Osteoblast (primary cell): ENCODE measurements around the gene EMILIN3. TPM values are rescaled to one million over a fixed set of nuclear protein-coding genes. Genes with fewer than 3 reads are reported as not detected.

Experiments
- DNase-seq: peaks from one replicate; pipeline ENCODE4 v3.0.0; 2011; ENCODE audit warnings: low spot score, mixed read lengths; ENCODE audit not compliant: insufficient read length; ENCODE audit errors: missing footprints
- H2AFZ ChIP-seq: 2 replicates; pipeline ENCODE4 v1.6.0; 2011; ENCODE audit warnings: mild to moderate bottlenecking, low read length
- H3K27ac ChIP-seq: 2 replicates; pipeline ENCODE4 v1.5.1; 2011; ENCODE audit warnings: mild to moderate bottlenecking, low read depth, low read length, moderate library complexity
- H3K27me3 ChIP-seq: 2 replicates; pipeline ENCODE4 v1.6.0; 2012; ENCODE audit warnings: mild to moderate bottlenecking, control low read depth, inconsistent platforms, low read length, moderate library complexity; ENCODE audit not compliant: insufficient read depth
- H3K36me3 ChIP-seq: 2 replicates; pipeline ENCODE4 v1.5.1; 2011; ENCODE audit warnings: mild to moderate bottlenecking, low read length, control low read depth, moderate library complexity; ENCODE audit not compliant: insufficient read depth
- H3K4me1 ChIP-seq: 2 replicates; pipeline ENCODE4 v1.5.1; 2011; ENCODE audit warnings: mild to moderate bottlenecking, low read length, control low read depth, moderate library complexity; ENCODE audit not compliant: insufficient read depth
- H3K4me2 ChIP-seq: 2 replicates; pipeline ENCODE4 v1.6.0; 2011; ENCODE audit warnings: mild to moderate bottlenecking, low read length; ENCODE audit not compliant: insufficient read depth
- H3K4me3 ChIP-seq: fragments of 200-600 bp; sonication (generic); 3 replicates; pipeline ENCODE4 v1.5.1; 2012; ENCODE audit warnings: mild to moderate bottlenecking, low read length, inconsistent platforms; ENCODE audit not compliant: insufficient read depth
- H3K79me2 ChIP-seq: 2 replicates; pipeline ENCODE4 v1.6.0; 2012; ENCODE audit warnings: mild to moderate bottlenecking, low read length, control low read depth, inconsistent platforms; ENCODE audit not compliant: insufficient read depth
- H3K9me3 ChIP-seq: 2 replicates; pipeline ENCODE4 v1.5.1; 2011; ENCODE audit warnings: low read depth, low read length, control low read depth
- H4K20me1 ChIP-seq: 2 replicates; pipeline ENCODE4 v1.6.0; 2012; ENCODE audit warnings: mild to moderate bottlenecking, low read length, control low read depth; ENCODE audit not compliant: insufficient read depth
- CTCF ChIP-seq: IDR thresholded peaks from 2 replicates; pipeline ENCODE4 v1.5.1; 2011; ENCODE audit warnings: mild to moderate bottlenecking, low read depth, low read length, moderate library complexity; ENCODE audit errors: extremely low read depth
- total RNA-seq: library from RNA; depleted of rRNA; stranded (reverse); fragments of >200 nt; gene quantifications from 2 replicates; pipeline ENCODE4 v1.2.3, GENCODE V29; 2012

EMILIN3 gene
- total RNA-seq, 1 donor: not detected

GRCh38 chr20:41394081-41394480, 27.5 kb upstream of the EMILIN3 start:
- Histone ChIP-seq H4K20me1 (no peaks in the 10 kb centered on the region), H3K79me2 (no peaks in the 10 kb centered on the region), H3K4me1 (no peaks in the 10 kb centered on the region), H3K4me2 (no peak overlapping the region), H3K9me3 (no peaks in the 10 kb centered on the region), H3K27ac (no peak overlapping the region), H3K4me3 (no peak overlapping the region), H3K27me3 (no peaks in the 10 kb centered on the region), H3K36me3 (no peaks in the 10 kb centered on the region), H2AFZ (no peak overlapping the region)
- TF ChIP-seq CTCF: no peak
- DNase-seq: no peak

GRCh38 chr20:41393705-41394066, 27.1 kb upstream of the EMILIN3 start:
- Histone ChIP-seq H3K9me3 (no peaks in the 10 kb centered on the region), H2AFZ (no peak overlapping the region), H3K79me2 (no peaks in the 10 kb centered on the region), H4K20me1 (no peaks in the 10 kb centered on the region), H3K27ac (no peak overlapping the region), H3K4me3 (no peak overlapping the region), H3K4me2 (no peak overlapping the region), H3K27me3 (no peaks in the 10 kb centered on the region), H3K4me1 (no peaks in the 10 kb centered on the region), H3K36me3 (no peaks in the 10 kb centered on the region)
- no peak for TF ChIP-seq CTCF
- DNase-seq: no peak

DNA sequence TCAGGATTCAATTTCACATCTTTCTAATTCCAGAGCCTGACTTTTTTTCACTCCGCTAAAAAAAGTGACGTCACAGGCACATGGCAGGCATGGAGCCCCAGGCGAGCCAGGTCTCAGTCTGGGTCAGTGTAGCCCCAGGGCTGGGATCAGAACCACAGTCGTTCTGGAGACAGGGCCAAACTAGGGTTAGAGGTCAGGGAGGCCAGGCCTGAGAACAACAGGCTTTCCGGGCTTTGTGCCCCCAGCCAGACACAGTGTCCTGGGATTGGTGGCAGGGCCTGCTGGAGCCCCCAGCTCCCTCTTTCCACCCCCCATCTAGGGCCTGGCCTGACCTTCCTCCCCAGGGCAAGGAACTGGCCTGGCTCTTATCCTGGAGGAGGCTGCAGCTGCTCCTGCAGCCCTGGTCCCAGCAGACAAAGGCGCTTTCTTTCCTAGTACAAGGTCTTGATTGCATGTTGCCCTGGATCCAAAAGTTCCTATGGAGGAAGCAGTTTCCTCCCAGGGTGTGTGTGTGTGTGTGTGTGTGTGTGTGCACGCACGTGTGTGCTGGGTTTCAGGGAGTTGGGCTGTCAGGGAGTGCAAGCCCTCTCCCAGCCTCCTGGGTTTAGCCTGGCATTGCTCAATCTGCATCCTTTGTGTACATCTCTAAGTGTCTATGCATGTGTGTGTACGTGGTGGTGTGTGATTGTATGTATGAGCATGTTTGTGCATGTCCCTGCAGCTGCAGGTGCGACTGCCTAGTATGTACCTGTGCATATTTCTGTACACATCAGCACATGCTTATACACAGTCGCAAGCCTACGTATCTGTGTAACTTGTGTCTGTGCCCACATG, 26.5 kb upstream of the EMILIN3 start:
- no peaks in the 10 kb centered on the region for H3K27me3 ChIP-seq
- no peaks in the 10 kb centered on the region for H3K79me2 ChIP-seq
- H2AFZ ChIP-seq: no peak overlapping the region
- no peaks in the 10 kb centered on the region for H3K9me3 ChIP-seq
- no peaks in the 10 kb centered on the region for H3K36me3 ChIP-seq
- no peak overlapping the region for H3K4me2 ChIP-seq
- TF ChIP-seq CTCF: no peak
- no peaks in the 10 kb centered on the region for H4K20me1 ChIP-seq
- no peak overlapping the region for H3K27ac ChIP-seq
- H3K4me3 ChIP-seq: no peak overlapping the region
- no peaks in the 10 kb centered on the region for H3K4me1 ChIP-seq
- DNase-seq: peak; percentile 38

DNA sequence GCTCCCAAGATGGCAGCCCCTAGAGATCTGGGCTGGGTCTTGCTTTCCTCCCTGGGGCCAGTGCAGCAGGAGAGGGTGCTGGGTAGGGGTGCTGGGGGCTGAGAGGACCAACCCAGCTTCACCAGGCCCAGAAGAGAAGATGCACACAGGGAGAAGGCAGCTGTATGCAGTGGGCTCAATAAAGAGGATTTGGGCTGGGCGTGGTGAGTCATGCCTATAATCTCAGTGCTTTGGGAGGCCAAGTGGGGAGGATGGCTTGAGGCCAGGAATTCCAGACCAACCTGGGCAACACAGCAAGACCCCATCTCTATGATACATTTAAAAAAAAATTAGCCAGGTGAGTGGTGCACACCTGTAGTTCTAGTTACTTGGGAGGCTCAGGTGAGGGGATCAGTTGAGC, 25.7 kb upstream of the EMILIN3 start:
- Histone ChIP-seq H3K27ac (no peak overlapping the region), H3K79me2 (no peaks in the 10 kb centered on the region), H4K20me1 (no peaks in the 10 kb centered on the region), H2AFZ (no peak overlapping the region), H3K36me3 (no peaks in the 10 kb centered on the region), H3K4me3 (no peak overlapping the region), H3K4me2 (no peak overlapping the region), H3K9me3 (no peaks in the 10 kb centered on the region), H3K27me3 (no peaks in the 10 kb centered on the region), H3K4me1 (no peaks in the 10 kb centered on the region)
- DNase-seq: no peak
- no peak for TF ChIP-seq CTCF
